NCI-H146 treated with DMSO at 0.1 percent for 48 hours (cell line): ENCODE measurements around the gene ARHGAP29.

ENCODE experiments used
- DNase-seq: peaks from one replicate; lab custom pipeline; 2025; ENCODE audit not compliant: unreplicated experiment; lab: John Stamatoyannopoulos, UW

Gene ARHGAP29

GRCh38 chr1:94265906-94266305, 28.5 kb upstream of the ARHGAP29 start:
- DNase-seq = no peak

- DNase-seq = no peak
Observed at GRCh38 chr1:94265011-94265422, 27.6 kb upstream of the ARHGAP29 start.

GRCh38 chr1:94260635-94261387, 23.4 kb upstream of the ARHGAP29 start:
- DNase-seq = no peak

- no peak for DNase-seq
Observed at GRCh38 chr1:94259635-94260289, 22.4 kb upstream of the ARHGAP29 start.

- DNase-seq = no peak
Observed at GRCh38 chr1:94258873-94259331, 21.5 kb upstream of the ARHGAP29 start.

- DNase-seq = no peak
Observed at GRCh38 chr1:94257444-94257843, 20.1 kb upstream of the ARHGAP29 start.

GRCh38 chr1:94255476-94255875, 18.1 kb upstream of the ARHGAP29 start:
- DNase-seq = no peak

GRCh38 chr1:94254073-94254810, 16.9 kb upstream of the ARHGAP29 start:
- no peak for DNase-seq

- DNase-seq = no peak
Observed at GRCh38 chr1:94253456-94254017, 16.2 kb upstream of the ARHGAP29 start.

GRCh38 chr1:94250341-94250740, 13.0 kb upstream of the ARHGAP29 start:
- DNase-seq = no peak

- no peak for DNase-seq
Observed at GRCh38 chr1:94248956-94249688, 11.7 kb upstream of the ARHGAP29 start.

- DNase-seq = peak; percentile 19
Observed at GRCh38 chr1:94247138-94248094, 10.0 kb upstream of the ARHGAP29 start.

- DNase-seq = no peak
Observed at GRCh38 chr1:94246692-94247137, 9.3 kb upstream of the ARHGAP29 start.

- no peak for DNase-seq
Observed at GRCh38 chr1:94245747-94246438, 8.5 kb upstream of the ARHGAP29 start.

GRCh38 chr1:94244816-94245215, 7.4 kb upstream of the ARHGAP29 start:
- DNase-seq = no peak

GRCh38 chr1:94243665-94244064, 6.3 kb upstream of the ARHGAP29 start:
- DNase-seq = no peak

GRCh38 chr1:94240822-94241221, 3.4 kb upstream of the ARHGAP29 start:
- DNase-seq = no peak

GRCh38 chr1:94239796-94240195, 2.4 kb upstream of the ARHGAP29 start:
- no peak for DNase-seq

- DNase-seq = no peak
Observed at GRCh38 chr1:94239051-94239450, 1.7 kb upstream of the ARHGAP29 start.
